Body of pancreas (tissue), 4 donors: Measurements from ENCODE around the gene KCNIP4.

ENCODE experiments used
- CTCF ChIP-seq, 7 experiments: fragments of 450-650 bp in 4 of 7; fragments of 200-600 bp in 3 of 7; sonication (generic) in 3 of 7; IDR thresholded peaks; one replicate each; pipeline ENCODE4 v1.5.1; 2016 to 2019; ENCODE audit warnings: antibody characterized with exemption in 7 of 7
- POLR2A ChIP-seq, 3 donors: fragments of 450-650 bp; IDR thresholded peaks; one replicate each; pipeline ENCODE4 v1.6.1; 2016; ENCODE audit warnings: antibody characterized with exemption in 3 of 3, mild to moderate bottlenecking in 2 of 3

DNA sequence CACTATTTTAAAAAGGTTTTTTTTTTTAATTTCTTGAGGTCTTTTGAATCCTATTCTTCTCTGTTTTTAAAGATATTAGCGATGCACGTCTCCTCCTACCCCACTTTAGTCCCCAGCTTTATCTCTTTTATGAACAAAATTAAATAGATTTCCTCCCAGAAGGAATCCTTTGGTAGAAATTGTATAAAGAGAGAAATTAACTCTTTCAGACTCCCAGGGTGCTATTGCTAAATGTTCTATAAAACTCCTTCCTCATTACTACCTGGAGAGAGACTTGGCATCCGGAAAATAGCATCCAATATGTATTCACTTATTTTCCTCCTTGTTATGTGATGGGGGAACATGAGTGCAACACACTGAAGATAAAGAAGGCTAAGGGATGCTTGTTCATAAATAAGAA, 1264.8 kb downstream of the KCNIP4 start:
- no peak for TF ChIP-seq POLR2A (IDR thresholded peaks at IDR 0.05)
- TF ChIP-seq CTCF (IDR thresholded peaks at IDR 0.05) = no peak
